IPS-NIHi7 (cell line): Measurements from ENCODE around the gene HABP4.

Experiments used
- DNase-seq: peaks from one replicate; pipeline ENCODE4 v3.0.0; 2012; ENCODE audit warnings: mixed read lengths; ENCODE audit errors: extremely low spot score

HABP4 gene

DNA sequence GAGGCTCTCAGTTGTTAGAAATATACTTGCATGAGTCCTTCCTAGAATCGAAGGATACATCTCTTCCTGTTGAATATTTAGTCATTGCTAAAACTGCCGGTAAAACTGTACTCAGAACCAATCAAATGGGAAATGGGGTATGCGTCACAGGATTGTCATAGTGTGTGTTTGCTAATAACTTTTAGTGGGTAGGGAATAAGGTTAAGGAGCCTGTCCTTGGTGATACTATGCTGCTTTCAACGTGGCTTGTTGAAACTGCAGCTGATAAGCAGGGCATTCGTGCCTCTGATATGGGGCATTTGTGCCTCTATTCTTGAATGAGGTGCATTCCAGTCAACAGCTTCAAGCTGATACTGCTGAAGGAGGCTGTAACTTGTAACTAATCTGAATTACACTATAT lies 26.6 kb downstream of the HABP4 start:
- DNase-seq = no peak

DNA sequence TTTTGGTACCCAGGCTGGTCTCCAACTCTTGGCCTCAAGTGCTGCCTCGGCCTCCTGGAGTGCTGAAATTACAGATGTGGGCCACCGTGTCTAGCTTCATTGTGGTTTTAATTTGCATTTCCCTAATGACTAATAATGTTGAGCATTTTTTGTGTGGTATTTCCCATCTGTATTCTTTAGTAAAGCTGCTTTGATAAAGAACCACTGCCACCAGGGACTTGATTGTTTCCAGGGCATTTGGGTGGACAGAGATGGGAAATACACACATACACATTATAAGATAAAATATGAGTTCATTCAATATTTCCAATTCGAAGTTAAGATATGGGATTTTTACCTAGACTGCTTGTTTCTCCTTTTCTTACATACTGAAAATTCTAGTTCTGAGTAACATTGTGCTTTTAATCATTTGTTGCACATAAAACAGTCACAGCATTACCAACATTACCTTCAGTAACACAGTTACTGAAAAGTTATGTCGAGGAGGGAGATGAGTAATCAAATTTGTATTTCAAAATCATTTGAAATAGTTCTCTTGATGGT lies 28.9 kb downstream of the HABP4 start:
- no peak for DNase-seq

- no peak for DNase-seq
These were observed 30.8 kb downstream of the HABP4 start for GRCh38 chr9:96480736-96481135.

- no peak for DNase-seq
These were observed 32.5 kb downstream of the HABP4 start for GRCh38 chr9:96482476-96482875.

- no peak for DNase-seq
These were observed 33.2 kb downstream of the HABP4 start for GRCh38 chr9:96483197-96483596.

DNA sequence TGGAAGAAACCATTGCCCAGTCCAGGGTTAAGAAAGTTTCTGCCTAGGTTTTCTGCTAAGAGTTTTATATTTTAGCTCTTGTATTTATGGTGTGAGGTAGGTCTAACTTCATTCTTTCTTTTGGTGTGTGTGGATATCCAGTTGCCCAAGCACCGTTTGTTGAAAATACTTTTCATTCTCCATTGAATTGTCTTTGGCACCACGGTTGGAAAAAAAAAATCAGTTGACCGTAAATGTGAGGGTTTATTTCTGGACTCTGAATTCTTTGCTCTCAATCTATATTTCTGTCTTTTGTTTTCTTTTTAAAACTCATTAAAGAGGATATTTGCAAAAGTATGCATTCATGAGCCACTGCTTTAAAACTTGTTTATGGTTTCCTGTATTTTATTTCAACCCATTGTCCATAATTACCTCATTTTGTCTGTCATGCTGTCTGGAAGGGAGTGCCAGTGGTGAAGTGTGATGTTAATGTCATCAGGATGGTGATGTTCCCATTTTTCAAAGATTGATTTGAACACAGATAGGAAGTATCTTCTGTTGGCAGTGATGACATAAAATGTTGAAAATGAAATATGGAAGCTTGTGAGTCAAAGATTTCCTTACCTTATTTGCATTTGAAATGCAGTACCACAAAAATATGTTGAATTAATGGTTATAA lies 33.9 kb downstream of the HABP4 start:
- DNase-seq = no peak

DNA sequence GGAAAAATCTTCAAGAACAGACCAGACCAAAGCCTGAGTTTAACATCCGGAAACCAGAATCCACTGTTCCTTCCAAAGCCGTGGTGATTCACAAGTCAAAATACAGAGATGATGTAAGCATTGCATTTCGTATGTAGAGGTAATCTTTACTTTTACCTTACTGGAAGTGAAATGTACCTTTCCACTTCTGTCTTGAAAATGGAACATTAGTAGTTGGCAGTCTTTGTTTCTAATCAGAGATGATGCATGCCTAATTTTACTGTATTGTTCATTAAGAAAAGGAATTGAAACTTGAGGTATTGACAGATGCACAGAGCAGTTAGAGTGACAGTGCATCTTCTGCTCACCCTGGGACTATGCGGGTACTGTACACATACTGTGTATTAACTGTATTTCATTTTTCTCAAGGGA lies 34.6 kb downstream of the HABP4 start:
- no peak for DNase-seq

DNA sequence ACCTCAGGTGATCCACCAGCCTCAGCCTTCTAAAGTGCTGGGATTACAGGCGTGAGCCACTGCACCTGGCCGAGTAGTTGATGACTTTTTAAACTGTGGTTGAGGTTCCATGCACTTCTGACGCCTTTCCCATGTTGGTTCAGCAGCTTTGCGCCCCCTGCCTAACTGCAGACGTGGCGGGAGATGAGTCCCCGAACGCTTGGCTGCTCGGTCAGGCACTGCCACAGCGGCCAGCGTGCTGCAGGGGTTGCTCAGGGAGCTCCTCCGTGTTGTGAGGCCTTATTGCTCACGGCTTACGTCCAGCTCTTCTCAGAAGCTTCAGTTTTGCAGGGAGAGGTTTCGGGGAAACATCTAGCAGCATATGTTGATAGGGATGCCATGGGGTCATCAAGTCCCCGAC lies 35.3 kb downstream of the HABP4 start:
- DNase-seq = no peak

- DNase-seq = no peak
These were observed 36.5 kb downstream of the HABP4 start for GRCh38 chr9:96486386-96487028.

GRCh38 chr9:96487029-96487396 lies 37.0 kb downstream of the HABP4 start:
- DNase-seq = no peak

DNA sequence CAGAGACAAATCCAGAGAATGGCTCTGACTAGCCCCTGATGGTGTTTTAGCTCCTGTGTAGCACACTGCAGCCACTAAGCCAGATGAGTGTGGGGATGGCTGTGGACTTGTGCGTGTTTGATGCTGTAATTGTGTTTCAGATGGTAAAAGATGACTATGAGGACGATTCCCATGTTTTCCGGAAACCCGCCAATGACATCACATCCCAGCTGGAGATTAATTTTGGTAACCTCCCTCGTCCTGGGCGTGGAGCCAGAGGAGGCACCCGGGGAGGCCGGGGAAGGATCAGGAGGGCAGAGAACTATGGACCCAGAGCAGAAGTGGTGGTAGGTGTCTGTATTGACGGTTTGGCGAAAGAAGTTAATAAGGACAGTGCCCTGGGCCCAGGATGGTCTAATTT lies 38.0 kb downstream of the HABP4 start:
- no peak for DNase-seq

GRCh38 chr9:96489482-96489979 lies 39.6 kb downstream of the HABP4 start:
- DNase-seq = no peak

DNA sequence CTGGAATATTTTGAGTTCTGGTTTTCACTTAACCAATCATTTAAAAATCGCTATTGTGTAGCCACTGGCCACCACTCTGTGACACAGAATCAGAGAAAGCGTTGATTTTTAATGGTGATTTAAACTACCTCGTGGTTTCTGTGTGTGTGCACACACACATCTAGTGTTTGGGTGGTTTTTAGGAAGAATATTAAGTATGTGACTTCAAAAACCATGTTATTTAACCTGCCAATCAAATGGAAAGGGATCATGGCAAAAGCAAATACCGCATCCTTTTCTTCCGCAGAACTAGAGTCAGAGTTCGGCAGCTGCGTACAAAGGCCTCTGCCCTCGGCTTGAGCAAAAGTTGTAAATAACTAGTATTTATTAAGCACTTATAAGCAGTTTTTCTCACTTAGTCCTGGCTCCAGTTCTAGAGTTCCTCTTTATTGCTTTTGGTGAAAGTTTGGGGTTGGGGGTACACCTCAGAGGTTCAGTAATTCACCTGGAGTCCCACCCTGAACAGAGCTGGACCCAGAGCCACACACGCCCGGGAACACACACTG lies 40.6 kb downstream of the HABP4 start:
- no peak for DNase-seq

- DNase-seq = no peak
These were observed 41.3 kb downstream of the HABP4 start for GRCh38 chr9:96491079-96491879.

- DNase-seq = no peak
These were observed 42.0 kb downstream of the HABP4 start for GRCh38 chr9:96491880-96492525.

DNA sequence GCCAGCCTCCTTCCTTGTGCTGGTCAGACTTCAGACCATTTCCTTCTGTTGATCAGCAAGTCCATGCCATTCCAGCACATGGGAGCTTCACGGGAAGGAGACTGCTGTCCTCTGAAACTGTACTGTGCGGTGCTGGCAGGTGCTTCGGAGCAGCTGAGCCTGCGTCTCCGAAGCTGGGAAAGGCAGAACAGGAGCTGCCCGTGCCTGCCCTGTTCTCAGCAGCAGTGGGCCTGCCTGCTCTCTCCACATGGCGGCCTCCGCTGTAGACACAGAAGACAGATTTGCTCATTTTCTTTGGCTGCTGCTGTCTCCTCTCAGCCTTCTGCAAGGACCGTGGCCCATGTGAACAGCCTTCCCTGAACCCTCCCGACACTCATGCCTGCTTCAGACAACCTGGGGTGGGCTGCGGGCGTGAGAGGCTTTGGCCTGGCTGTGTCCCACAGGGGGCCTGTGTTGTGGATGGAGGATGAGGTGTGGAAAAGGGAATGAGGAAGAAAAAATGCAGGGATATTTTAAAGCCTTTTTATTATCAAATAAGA lies 43.1 kb downstream of the HABP4 start:
- DNase-seq = no peak

GRCh38 chr9:96493757-96494156 lies 43.8 kb downstream of the HABP4 start:
- DNase-seq = no peak

DNA sequence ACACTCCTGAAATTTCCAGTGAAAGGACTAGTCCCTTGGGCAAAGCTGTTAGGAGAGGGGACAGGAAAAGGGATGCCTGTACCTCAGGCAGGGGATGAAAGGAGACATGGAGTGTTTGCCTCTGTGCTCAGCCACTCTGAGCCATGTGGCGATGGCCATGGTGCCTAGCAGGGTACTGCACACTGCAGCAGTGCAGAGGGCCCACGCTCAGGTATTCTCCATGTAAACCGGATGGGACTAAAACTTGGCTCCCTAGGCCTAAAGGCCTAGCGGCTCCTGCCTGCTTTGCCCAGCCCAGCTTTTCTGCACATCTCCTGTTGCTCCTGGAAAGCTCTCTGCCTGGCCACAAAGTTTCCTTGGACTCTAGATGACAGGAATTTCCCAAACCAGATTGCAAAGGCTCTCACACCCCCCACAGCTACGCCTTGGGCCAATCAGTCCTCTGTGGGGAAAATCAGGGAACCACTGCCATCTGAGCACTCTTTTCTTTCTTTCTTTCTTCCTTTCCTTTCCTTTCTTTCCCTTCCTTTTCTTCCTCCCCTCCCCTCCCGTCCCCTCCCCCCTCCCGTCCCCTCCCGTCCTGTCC lies 44.3 kb downstream of the HABP4 start:
- DNase-seq = no peak

DNA sequence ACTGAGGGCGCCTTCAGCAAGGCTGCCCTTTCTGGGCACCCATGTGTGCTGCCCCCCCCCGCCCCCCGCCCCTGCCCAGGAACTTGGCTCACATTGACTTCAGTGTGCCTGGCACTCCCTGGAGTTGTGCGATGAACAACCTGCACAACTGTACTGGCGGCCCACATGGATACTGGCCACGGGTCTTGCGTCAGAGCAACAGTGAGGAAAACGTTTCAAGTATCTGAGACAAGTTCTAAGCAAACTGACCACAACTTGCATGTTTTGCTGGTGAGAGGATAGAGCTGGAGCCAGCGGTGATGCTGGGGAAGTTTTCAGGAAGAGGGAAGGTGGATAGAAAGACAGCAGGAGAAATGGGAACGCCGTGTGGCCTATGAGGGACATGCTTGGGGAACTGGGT lies 45.4 kb downstream of the HABP4 start:
- no peak for DNase-seq

DNA sequence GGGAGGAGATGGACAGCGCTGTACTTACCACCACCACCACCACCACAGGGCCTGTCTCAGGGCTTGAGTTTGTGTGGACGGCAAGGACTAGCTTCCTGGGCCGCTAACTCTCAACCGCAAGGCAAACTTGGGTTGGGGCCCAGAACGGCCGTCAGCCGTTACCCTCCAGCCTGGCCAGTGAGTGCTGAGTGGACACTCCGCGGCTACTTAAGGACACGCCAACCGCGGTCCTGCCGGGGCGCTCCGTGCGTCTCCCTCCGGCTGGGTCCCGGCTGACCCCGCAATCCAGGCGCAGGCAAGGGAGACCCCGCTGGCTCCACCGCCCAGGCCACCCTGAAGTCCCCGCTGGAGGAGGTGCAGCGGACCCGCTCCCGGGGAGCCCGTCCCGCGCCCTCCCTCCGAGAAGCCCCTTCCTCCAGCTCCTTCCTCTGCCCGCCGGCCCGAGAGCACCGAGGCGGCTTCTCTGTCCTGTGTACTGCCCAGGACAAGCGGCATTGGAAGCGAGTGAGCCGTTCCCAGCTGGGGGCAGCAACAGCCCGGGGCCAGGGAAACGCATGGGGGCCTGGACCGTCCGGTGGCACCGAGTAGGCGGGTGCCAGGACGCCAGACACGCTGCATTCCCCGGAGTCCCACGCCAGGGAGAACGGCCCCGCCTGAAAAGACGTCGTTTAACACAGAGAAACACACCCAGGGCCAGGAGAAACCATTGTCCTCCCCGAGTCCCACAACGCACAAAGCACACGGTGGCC lies 46.6 kb downstream of the HABP4 start:
- no peak for DNase-seq

GRCh38 chr9:96497117-96497399 lies 47.1 kb downstream of the HABP4 start:
- no peak for DNase-seq
